ENCODE data around the gene PSMB7. TPM values are rescaled to one million over a fixed set of nuclear protein-coding genes. Genes with fewer than 3 reads are reported as not detected.

PSMB7 gene
- polyA plus RNA-seq, 1 of the 3 experiments (the other 2 are of a cell fraction) = 357 TPM

DNA sequence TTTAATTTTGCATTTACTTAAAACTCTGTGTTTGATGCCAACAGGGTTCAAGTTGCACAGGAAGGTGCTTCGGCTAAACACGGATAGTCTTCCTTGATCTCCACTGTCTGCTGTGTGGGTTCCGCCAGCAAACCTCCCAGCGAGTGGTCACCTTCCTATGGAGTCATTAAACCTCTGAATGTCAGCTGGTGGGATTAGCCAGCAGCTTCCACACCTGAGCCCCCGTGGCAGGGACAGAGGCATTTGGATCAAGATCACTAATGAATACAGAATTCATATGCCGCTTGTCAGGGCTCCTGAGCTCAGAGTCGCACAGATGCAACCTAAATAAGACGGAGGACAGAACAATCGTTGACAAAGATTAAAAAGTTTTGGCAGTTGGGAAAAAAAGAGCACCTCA, 39.5 kb downstream of the PSMB7 start:
- Histone ChIP-seq H3K4me3 (ENCODE audit: low read depth in 2 of 2, low read length in 1 of 2) (no peak overlapping the region), H3K9ac (no peak overlapping the region), H2AFZ (ENCODE audit: low read depth) (no peak overlapping the region), H3K79me2 (ENCODE audit: insufficient read depth) (peaks cover 99% of the 10 kb centered on the region), H3K9me2 (no peaks in the 10 kb centered on the region), H3K36me3 (replicated peaks in 1 of 2; ENCODE audit: control insufficient read depth in 1 of 2, insufficient read depth in 2 of 2, low read length in 1 of 2) (peaks cover 31 to 50% of the 10 kb centered on the region in 2 experiments), H3K4me2 (no peak overlapping the region), H3F3A (replicated peaks; ENCODE audit: insufficient read depth) (no peaks in the 10 kb centered on the region), H3K9me3 (no peaks in the 10 kb centered on the region), H3K27me3 (ENCODE audit: insufficient read depth) (no peaks in the 10 kb centered on the region), H3K27ac (ENCODE audit: low read depth in 2 of 2, low read length in 1 of 2) (no peak overlapping the region), H4K20me1 (ENCODE audit: insufficient read depth) (peaks cover 51% of the 10 kb centered on the region), H3K4me1 (ENCODE audit: control insufficient read depth in 1 of 2, insufficient read depth in 2 of 2, low read depth in 1 of 2, low read length in 1 of 2) (peaks cover 3 to 6% of the 10 kb centered on the region in 2 experiments; a peak in 2 of 4 replicates)
- no peak for DNase-seq
- POLR2A ChIA-PET = interaction anchor here (2.4 kb wide), 1 partner anchor 13 kb away, joined by 6 read pairs; no protein-coding TSS in a partner anchor
- WGBS (ENCODE audit: low lambda C conversion rate) = 96% methylated on average over 8 of the region's 9 CpGs
- CTCF ChIA-PET = interaction anchor here (1.1 to 6.9 kb wide), 3 partner anchors 15 to 249 kb away, joined by 3 to 87 read pairs (median 8); no protein-coding TSS in a partner anchor
- TF ChIP-seq RAD21 (IDR thresholded peaks at IDR 0.05; ENCODE audit: low read length) (no peak), TAF1 (IDR thresholded peaks at IDR 0.05; ENCODE audit: borderline replicate concordance, low read depth, low read length) (no peak)

DNA sequence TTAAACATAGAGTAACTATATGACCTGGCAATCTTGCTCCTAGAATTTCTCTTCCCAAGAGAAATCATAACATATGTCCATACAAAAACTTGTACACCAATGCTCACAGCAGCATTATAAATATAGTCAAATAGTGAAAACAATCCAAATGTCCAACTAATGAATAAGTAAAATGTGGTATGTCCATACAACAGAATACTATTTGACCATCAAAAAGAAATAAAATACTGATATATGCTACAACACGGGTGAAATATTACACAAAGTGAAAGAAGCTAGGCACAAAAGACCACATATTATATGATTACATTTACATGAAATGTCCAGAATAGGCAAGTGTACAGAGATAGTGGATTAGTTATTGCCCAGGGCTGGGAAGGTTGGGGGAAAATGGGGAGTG, 41.4 kb downstream of the PSMB7 start:
- DNase-seq = no peak
- Histone ChIP-seq H3K4me1 (ENCODE audit: control insufficient read depth in 1 of 2, insufficient read depth in 2 of 2, low read depth in 1 of 2, low read length in 1 of 2) (peaks cover 6 to 12% of the 10 kb centered on the region in 2 experiments; a peak in 2 of 4 replicates), H3K9me2 (no peaks in the 10 kb centered on the region), H3K4me2 (no peak overlapping the region), H3K27ac (ENCODE audit: low read depth in 2 of 2, low read length in 1 of 2) (no peak overlapping the region), H3K4me3 (ENCODE audit: low read depth in 2 of 2, low read length in 1 of 2) (no peak overlapping the region), H3K36me3 (replicated peaks in 1 of 2; ENCODE audit: control insufficient read depth in 1 of 2, insufficient read depth in 2 of 2, low read length in 1 of 2) (peaks cover 23 to 39% of the 10 kb centered on the region in 2 experiments), H3K9ac (no peak overlapping the region), H3K27me3 (ENCODE audit: insufficient read depth) (no peaks in the 10 kb centered on the region), H3K9me3 (no peaks in the 10 kb centered on the region), H3K79me2 (ENCODE audit: insufficient read depth) (peaks cover 100% of the 10 kb centered on the region), H4K20me1 (ENCODE audit: insufficient read depth) (peaks cover 70% of the 10 kb centered on the region), H3F3A (replicated peaks; ENCODE audit: insufficient read depth) (no peaks in the 10 kb centered on the region), H2AFZ (ENCODE audit: low read depth) (no peak overlapping the region)
- ChIA-PET POLR2A (interaction anchor here (2.4 kb wide), 1 partner anchor 15 kb away, joined by 6 read pairs; no protein-coding TSS in a partner anchor), CTCF (interaction anchor here (1.5 to 6.9 kb wide), 2 partner anchors 17 to 247 kb away, joined by 8 to 87 read pairs; no protein-coding TSS in a partner anchor)
- 96% methylated on average over 1 of the region's 1 CpG for WGBS (ENCODE audit: low lambda C conversion rate)
- no peak for TF ChIP-seq EP300 (IDR thresholded peaks at IDR 0.05; ENCODE audit: borderline replicate concordance in 1 of 2, low read depth in 1 of 2, low read length in 1 of 2)

DNA sequence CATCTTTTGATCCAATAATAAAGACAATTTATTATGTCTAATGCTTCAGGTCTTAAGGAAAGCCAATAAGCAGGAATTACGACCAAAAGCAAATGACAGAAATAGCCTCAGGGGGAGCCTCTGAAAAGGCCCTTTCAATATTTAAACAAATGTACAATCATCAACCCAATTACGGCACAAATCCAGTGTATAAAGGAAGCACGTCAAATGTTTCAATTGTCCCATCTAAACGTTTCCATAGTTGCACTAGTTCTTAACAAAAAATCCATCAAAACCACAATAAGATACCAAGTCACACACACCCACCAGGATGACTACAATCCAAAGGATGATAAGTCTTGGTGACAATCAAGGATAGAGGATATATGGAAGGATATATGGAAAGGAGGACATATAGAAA, 41.9 kb downstream of the PSMB7 start:
- Histone ChIP-seq H2AFZ (ENCODE audit: low read depth) (no peak overlapping the region), H3K4me1 (ENCODE audit: control insufficient read depth in 1 of 2, insufficient read depth in 2 of 2, low read depth in 1 of 2, low read length in 1 of 2) (peaks cover 6 to 11% of the 10 kb centered on the region in 2 experiments; a peak in 2 of 4 replicates), H3K27me3 (ENCODE audit: insufficient read depth) (no peaks in the 10 kb centered on the region), H3F3A (replicated peaks; ENCODE audit: insufficient read depth) (no peaks in the 10 kb centered on the region), H4K20me1 (ENCODE audit: insufficient read depth) (peaks cover 71% of the 10 kb centered on the region), H3K9ac (no peak overlapping the region), H3K9me3 (no peaks in the 10 kb centered on the region), H3K36me3 (replicated peaks in 1 of 2; ENCODE audit: control insufficient read depth in 1 of 2, insufficient read depth in 2 of 2, low read length in 1 of 2) (peaks cover 23 to 39% of the 10 kb centered on the region in 2 experiments), H3K9me2 (no peaks in the 10 kb centered on the region), H3K4me3 (ENCODE audit: low read depth in 2 of 2, low read length in 1 of 2) (no peak overlapping the region), H3K79me2 (ENCODE audit: insufficient read depth) (peaks cover 100% of the 10 kb centered on the region), H3K4me2 (no peak overlapping the region), H3K27ac (ENCODE audit: low read depth in 2 of 2, low read length in 1 of 2) (no peak overlapping the region)
- ChIA-PET POLR2A (no interaction called here), CTCF (interaction anchor here (6.9 kb wide), 1 partner anchor 17 kb away, joined by 87 read pairs; no protein-coding TSS in a partner anchor)
- 90% methylated on average over 4 of the region's 4 CpGs for WGBS (ENCODE audit: low lambda C conversion rate)
- no peak for DNase-seq
- TF ChIP-seq USF2 (IDR thresholded peaks at IDR 0.05; ENCODE audit: borderline replicate concordance, low read depth, low read length) (no peak), FOXM1 (IDR thresholded peaks at IDR 0.05; ENCODE audit: low read depth) (no peak), JUND (IDR thresholded peaks at IDR 0.05) (no peak), NRF1 (IDR thresholded peaks at IDR 0.05; ENCODE audit: low read depth, low read length) (no peak), CTCF (IDR thresholded peaks at IDR 0.05) (no peak), RFX5 (IDR thresholded peaks at IDR 0.05; ENCODE audit: low read length) (no peak), FOXJ3 (CRISPR knock-in tag; IDR thresholded peaks at IDR 0.05) (no peak), TAF1 (IDR thresholded peaks at IDR 0.05; ENCODE audit: borderline replicate concordance, low read depth, low read length) (no peak), SMC3 (IDR thresholded peaks at IDR 0.05; ENCODE audit: low read depth, low read length) (no peak), CHD2 (IDR thresholded peaks at IDR 0.05; ENCODE audit: low read length, partially characterized antibody) (no peak), REST (IDR thresholded peaks at IDR 0.05; ENCODE audit: low read depth, low read length) (no peak), EP300 (IDR thresholded peaks at IDR 0.05; ENCODE audit: borderline replicate concordance in 1 of 2, low read depth in 1 of 2, low read length in 1 of 2) (no peak), ELF1 (IDR thresholded peaks at IDR 0.05) (no peak)
- TF ChIP-seq, protein P1, sequence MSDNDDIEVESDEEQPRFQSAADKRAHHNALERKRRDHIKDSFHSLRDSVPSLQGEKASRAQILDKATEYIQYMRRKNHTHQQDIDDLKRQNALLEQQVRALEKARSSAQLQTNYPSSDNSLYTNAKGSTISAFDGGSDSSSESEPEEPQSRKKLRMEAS (IDR thresholded peaks at IDR 0.05; ENCODE audit: low read depth) = no peak
